GM18505 (cell line): Measurements from ENCODE around the gene MAP3K8.
A peak's percentile ranks its signal among the peaks of the same experiment; 100 is the strongest.

Experiments
- ATAC-seq: cut with Tn5 transposase; IDR thresholded peaks from one replicate; pipeline ENCODE4 v1.9.1; 2021; ENCODE audit not compliant: unreplicated experiment
- POLR2A ChIP-seq: IDR thresholded peaks from 4 replicates; pipeline ENCODE4 v1.6.1; 2011; ENCODE audit warnings: borderline replicate concordance; ENCODE audit not compliant: insufficient read depth, insufficient read length; ENCODE audit errors: extremely low read depth

The MAP3K8 gene

DNA sequence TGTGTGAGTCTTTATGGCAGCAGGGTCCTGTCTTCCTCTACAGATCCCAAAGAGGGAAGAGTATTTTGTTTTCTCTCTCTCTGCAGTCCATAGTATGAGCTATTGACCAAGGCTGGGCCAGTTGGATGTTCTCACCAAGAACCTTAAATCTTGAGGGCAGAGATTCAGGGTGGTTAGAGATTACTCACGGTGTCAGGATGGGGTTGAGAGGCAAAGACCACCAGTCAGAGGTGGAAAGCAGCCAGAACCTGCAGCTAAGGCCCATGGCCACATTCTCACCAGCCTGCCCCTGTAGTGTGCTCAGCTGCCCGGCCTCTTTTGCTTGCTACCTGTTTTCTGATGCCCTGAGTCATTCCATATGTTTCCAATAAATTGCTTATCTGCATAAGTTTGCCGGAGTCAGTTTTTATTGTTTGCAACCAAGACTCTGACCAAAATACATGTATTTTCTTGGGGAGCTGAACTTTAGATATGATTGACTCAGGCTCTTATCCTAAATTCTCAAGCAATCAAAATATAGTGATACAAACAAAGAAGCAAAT lies 67.0 kb downstream of the MAP3K8 start:
- ATAC-seq = no peak
- no peak for TF ChIP-seq POLR2A

DNA sequence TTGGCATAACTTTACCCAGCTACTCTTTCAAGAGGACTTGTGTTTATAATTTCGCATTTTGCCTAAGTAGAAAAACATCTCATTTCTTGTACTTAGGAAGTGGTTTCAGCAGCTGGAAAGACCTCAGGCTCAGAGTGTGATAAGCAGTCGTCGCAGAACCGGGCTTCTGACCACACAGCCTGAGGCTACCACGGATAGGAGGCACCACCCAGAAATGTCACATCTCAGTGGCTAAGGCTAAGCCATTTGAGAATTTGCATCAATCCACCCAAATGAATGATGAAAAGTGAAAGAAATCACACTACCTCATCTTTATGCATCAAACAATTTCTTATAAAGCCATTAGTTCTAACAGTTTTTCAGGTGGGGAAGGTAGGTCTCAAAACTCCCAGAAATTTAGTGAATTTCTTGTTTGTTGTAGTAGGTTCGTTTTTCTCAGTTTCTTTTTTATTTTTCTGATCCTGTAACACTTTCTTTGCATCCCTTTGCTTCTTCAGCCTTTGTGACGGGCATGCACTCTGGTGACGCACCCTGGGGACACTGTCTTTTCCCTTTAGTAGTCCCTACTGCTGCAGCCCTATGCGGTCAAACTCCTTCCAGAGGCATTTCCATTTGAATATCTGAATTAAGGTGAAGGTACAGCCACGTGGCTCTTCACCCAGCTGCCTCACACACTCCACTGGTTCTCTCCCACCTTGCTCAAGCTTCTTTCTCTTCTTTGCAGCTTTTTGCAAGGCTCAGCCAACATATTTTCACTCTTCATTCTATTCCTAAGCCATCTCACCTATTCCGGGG lies 68.5 kb downstream of the MAP3K8 start:
- ATAC-seq = peak; percentile 74
- peak; percentile 37 for TF ChIP-seq POLR2A

DNA sequence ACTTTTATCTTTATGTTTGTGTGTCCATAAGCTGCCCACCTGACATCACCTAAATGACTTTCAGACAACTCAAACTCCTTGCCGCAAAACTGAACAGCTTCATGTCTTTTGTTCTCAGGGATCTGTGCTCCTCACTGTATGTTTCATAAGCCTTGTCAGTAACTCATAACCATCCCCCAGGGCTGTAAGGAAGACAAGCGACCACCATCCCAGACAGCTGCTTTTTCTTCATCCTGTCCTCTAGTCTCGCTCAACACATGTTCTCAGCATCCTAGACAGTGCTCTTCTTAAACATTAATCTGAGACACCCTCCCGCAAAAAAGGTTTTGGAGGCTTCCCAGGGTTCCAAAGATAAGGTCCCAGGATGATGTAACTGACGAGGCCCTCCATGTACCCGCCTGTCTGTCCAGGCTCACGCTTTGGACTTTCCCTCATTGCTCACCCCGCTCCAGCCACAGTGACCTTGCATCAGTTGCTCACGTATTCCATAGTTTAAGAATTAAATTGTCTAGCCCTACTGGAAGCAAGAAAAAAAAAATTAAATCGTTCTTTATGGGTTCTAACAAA lies 69.8 kb downstream of the MAP3K8 start:
- ATAC-seq = no peak
- no peak for TF ChIP-seq POLR2A

- ATAC-seq = no peak
- no peak for TF ChIP-seq POLR2A
These were observed 71.7 kb downstream of the MAP3K8 start for GRCh38 chr10:30505543-30506298.

- no peak for TF ChIP-seq POLR2A
- no peak for ATAC-seq
These were observed 75.5 kb downstream of the MAP3K8 start for GRCh38 chr10:30509508-30509907.

GRCh38 chr10:30510184-30510931 lies 76.4 kb downstream of the MAP3K8 start:
- peak; percentile 87 for ATAC-seq
- no peak for TF ChIP-seq POLR2A

- no peak for TF ChIP-seq POLR2A
- ATAC-seq = peak; percentile 39
These were observed 77.1 kb downstream of the MAP3K8 start for GRCh38 chr10:30510932-30511700.
